OCI-LY7 (cell line): ENCODE measurements around the gene PHPT1. TPM values are rescaled to one million over a fixed set of nuclear protein-coding genes. Genes with fewer than 3 reads are reported as not detected.

Experiments used
- BruUV-seq: library from RNA; stranded (reverse); fragments of 400-500 nt; replicated peaks from 2 replicates; lab custom pipeline; 2021; lab: Mats Ljungman, UMichigan
- CTCF ChIA-PET: fragments of 300-600 bp; sonication (Branson Sonifier 250); formaldehyde crosslinking; loops from one replicate; lab custom pipeline; 2022; ENCODE audit warnings: antibody characterized with exemption; ENCODE audit not compliant: unreplicated experiment; lab: Charles Lee
- POLR2A ChIA-PET: fragments of 300-600 bp; sonication (Branson Sonifier 250); formaldehyde crosslinking; loops from one replicate; lab custom pipeline; 2022; ENCODE audit warnings: antibody characterized with exemption; lab: Charles Lee
- DNase-seq: peaks from one replicate; pipeline ENCODE4 v3.0.0-alpha.2; 2015; ENCODE audit warnings: low spot score
- H2AFZ ChIP-seq: fragments of 200-600 bp; sonication (generic), shearing (Covaris generic); 2 replicates; pipeline ENCODE4 v1.6.1; 2014; ENCODE audit warnings: mild to moderate bottlenecking, antibody characterized with exemption, low read length, moderate library complexity
- H3K27ac ChIP-seq: fragments of 200-600 bp; sonication (generic); 2 replicates; pipeline ENCODE4 v1.5.1; 2014; ENCODE audit warnings: mixed run types, low read depth, mild to moderate bottlenecking, moderate library complexity, low read length, inconsistent platforms; ENCODE audit not compliant: poor library complexity, severe bottlenecking
- H3K36me3 ChIP-seq: fragments of 200-600 bp; sonication (generic); 2 replicates; pipeline ENCODE4 v1.6.1; 2014; ENCODE audit warnings: mild to moderate bottlenecking, antibody characterized with exemption, low read length, moderate library complexity, mixed read lengths; ENCODE audit not compliant: insufficient read depth
- H3K4me1 ChIP-seq: fragments of 200-600 bp; sonication (generic); 2 replicates; pipeline ENCODE4 v1.5.1; 2014; ENCODE audit warnings: mild to moderate bottlenecking, low read length; ENCODE audit not compliant: insufficient read depth, poor library complexity, severe bottlenecking
- H3K4me2 ChIP-seq: fragments of 200-600 bp; sonication (generic); 2 replicates; pipeline ENCODE4 v1.6.1; 2014; ENCODE audit warnings: mild to moderate bottlenecking, low read length
- H3K4me3 ChIP-seq: fragments of 200-600 bp; sonication (generic); 2 replicates; pipeline ENCODE4 v1.5.1; 2014; ENCODE audit warnings: mild to moderate bottlenecking, low read depth, low read length; ENCODE audit not compliant: poor library complexity, severe bottlenecking
- H3K79me2 ChIP-seq: fragments of 200-600 bp; sonication (generic); 2 replicates; pipeline ENCODE4 v1.6.1; 2016; ENCODE audit warnings: low read depth, mild to moderate bottlenecking, low read length, moderate library complexity, mixed read lengths; ENCODE audit not compliant: insufficient read depth
- H3K9me2 ChIP-seq: fragments of 200-600 bp; sonication (generic); 2 replicates; pipeline ENCODE4 v1.6.1; 2016; ENCODE audit warnings: mild to moderate bottlenecking, low read length, mixed read lengths; ENCODE audit not compliant: insufficient read depth
- H3K9me3 ChIP-seq: fragments of 200-600 bp; sonication (generic); 2 replicates; pipeline ENCODE4 v1.6.1; 2014; ENCODE audit warnings: mild to moderate bottlenecking, mixed run types, low read length, mixed read lengths
- H4K20me1 ChIP-seq: fragments of 200-600 bp; sonication (generic); 2 replicates; pipeline ENCODE4 v1.6.1; 2014; ENCODE audit warnings: mild to moderate bottlenecking, antibody characterized with exemption, low read length, moderate library complexity, mixed read lengths; ENCODE audit not compliant: insufficient read depth
- EZH2phosphoT487 ChIP-seq: fragments of 200-600 bp; sonication (generic); IDR thresholded peaks from 2 replicates; pipeline ENCODE4 v1.6.1; 2018; ENCODE audit warnings: low read depth, borderline replicate concordance, mild to moderate bottlenecking, mixed run types, antibody characterized with exemption, low read length, moderate library complexity, mixed read lengths
- intact Hi-C: fragments of 100-400 bp; cut with micrococcal nuclease; formaldehyde crosslinking; loops from one replicate; pipeline ENCODE4 v1.10.0; 2022; ENCODE audit not compliant: unreplicated experiment
- total RNA-seq, 2 experiments: library from RNA; depleted of rRNA in 1 of 2; stranded (reverse); fragments of >200 nt in 1 of 2; shearing (Covaris generic) in 1 of 2; gene quantifications; 2 replicates each; pipeline ENCODE4 v1.2.3, GENCODE V29; 2014 to 2022
- TF ChIP-seq, protein P1 (sequence below): fragments of 200-600 bp; sonication (generic); conservative IDR thresholded peaks from 2 replicates; pipeline ENCODE4 v1.5.1; 2014; ENCODE audit warnings: mild to moderate bottlenecking, antibody characterized with exemption, low read length, moderate library complexity, mixed read lengths

Gene PHPT1
- total RNA-seq, 2 experiments from 2014 or later = 49.9 to 56.9 TPM

DNA sequence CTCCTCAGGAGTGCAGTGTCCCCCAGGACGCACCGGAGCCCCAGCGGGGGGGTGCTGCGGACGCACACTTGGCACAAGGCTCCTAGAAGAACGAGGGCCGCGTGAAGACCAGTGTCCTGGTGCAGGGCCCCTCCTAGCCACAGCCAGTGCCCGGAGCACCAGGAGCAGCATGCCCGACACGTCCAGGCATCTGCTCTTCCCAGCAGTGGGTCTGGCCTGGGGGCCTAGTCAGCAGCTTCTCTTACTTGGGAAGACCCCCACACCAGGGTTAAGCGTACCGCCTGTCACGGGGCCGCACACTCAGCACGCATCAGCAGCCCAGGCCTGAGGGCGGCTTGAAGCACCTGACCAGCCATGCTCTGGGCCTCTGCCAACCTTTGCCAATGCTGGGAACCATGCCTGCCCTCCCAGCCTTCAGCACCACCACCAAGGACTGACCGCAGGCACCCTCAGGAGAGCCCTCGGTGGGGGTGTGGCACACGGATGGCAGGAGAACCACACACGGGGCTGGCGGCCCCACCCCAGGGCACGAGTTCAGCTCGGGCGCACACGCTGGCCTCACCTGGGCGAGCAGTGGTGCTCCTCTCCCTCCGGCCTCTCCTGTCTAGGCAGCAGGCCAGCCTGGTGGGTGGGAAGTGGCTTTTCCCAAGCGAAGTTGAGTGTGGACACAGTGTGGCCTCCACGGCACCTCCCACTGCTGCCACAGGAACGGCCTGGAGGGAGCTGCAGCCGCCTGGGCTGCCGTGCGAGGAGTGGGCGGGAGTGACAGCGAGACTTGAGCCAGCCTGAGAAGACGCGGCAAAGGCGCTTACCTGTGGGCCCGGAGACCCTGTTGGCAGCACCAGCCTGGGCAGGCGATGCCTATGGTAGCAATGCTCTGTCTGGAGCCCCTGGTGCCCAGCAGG, 19.0 kb upstream of the PHPT1 start:
- H3K36me3 ChIP-seq = peaks cover 78% of the 10 kb centered on the region
- TF ChIP-seq, protein P1, sequence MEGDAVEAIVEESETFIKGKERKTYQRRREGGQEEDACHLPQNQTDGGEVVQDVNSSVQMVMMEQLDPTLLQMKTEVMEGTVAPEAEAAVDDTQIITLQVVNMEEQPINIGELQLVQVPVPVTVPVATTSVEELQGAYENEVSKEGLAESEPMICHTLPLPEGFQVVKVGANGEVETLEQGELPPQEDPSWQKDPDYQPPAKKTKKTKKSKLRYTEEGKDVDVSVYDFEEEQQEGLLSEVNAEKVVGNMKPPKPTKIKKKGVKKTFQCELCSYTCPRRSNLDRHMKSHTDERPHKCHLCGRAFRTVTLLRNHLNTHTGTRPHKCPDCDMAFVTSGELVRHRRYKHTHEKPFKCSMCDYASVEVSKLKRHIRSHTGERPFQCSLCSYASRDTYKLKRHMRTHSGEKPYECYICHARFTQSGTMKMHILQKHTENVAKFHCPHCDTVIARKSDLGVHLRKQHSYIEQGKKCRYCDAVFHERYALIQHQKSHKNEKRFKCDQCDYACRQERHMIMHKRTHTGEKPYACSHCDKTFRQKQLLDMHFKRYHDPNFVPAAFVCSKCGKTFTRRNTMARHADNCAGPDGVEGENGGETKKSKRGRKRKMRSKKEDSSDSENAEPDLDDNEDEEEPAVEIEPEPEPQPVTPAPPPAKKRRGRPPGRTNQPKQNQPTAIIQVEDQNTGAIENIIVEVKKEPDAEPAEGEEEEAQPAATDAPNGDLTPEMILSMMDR = no peak
- no peak for TF ChIP-seq EZH2phosphoT487
- H3K4me2 ChIP-seq = no peak overlapping the region
- intact Hi-C loops = no loop called here
- no peak overlapping the region for H2AFZ ChIP-seq
- CTCF ChIA-PET = no interaction called here
- H4K20me1 ChIP-seq = no peaks in the 10 kb centered on the region
- H3K4me3 ChIP-seq = no peak overlapping the region
- POLR2A ChIA-PET = no interaction called here
- no TSS peak for BruUV-seq
- no peaks in the 10 kb centered on the region for H3K79me2 ChIP-seq
- no peak for DNase-seq
- H3K9me3 ChIP-seq = no peaks in the 10 kb centered on the region
- H3K4me1 ChIP-seq = no peaks in the 10 kb centered on the region
- no peak overlapping the region for H3K27ac ChIP-seq
- no peaks in the 10 kb centered on the region for H3K9me2 ChIP-seq

GRCh38 chr9:136831002-136831719, 18.0 kb upstream of the PHPT1 start:
- no peaks in the 10 kb centered on the region for H3K9me2 ChIP-seq
- no peak overlapping the region for H3K4me2 ChIP-seq
- CTCF ChIA-PET = no interaction called here
- BruUV-seq = no TSS peak
- no peak overlapping the region for H3K27ac ChIP-seq
- no peak for DNase-seq
- no peak overlapping the region for H3K4me3 ChIP-seq
- no peaks in the 10 kb centered on the region for H4K20me1 ChIP-seq
- POLR2A ChIA-PET = no interaction called here
- no peaks in the 10 kb centered on the region for H3K79me2 ChIP-seq
- H2AFZ ChIP-seq = no peak overlapping the region
- intact Hi-C loops = no loop called here
- no peaks in the 10 kb centered on the region for H3K4me1 ChIP-seq
- no peak for TF ChIP-seq EZH2phosphoT487
- TF ChIP-seq, protein P1 = no peak
- peaks cover 73% of the 10 kb centered on the region for H3K36me3 ChIP-seq
- no peaks in the 10 kb centered on the region for H3K9me3 ChIP-seq
